ENCODE data around the gene TMEM31.

GRCh38 chrX:103669745-103670144, 41.0 kb upstream of the TMEM31 start:
- TF ChIP-seq PRDM10 (tag by site-specific recombination; IDR thresholded peaks at IDR 0.05) = no peak
- TF ChIP-seq, protein P1, sequence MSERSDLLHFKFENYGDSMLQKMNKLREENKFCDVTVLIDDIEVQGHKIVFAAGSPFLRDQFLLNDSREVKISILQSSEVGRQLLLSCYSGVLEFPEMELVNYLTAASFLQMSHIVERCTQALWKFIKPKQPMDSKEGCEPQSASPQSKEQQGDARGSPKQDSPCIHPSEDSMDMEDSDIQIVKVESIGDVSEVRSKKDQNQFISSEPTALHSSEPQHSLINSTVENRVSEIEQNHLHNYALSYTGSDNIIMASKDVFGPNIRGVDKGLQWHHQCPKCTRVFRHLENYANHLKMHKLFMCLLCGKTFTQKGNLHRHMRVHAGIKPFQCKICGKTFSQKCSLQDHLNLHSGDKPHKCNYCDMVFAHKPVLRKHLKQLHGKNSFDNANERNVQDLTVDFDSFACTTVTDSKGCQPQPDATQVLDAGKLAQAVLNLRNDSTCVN (tag by site-specific recombination; optimal IDR thresholded peaks at IDR 0.05) = no peak
- TF ChIP-seq, protein P2, sequence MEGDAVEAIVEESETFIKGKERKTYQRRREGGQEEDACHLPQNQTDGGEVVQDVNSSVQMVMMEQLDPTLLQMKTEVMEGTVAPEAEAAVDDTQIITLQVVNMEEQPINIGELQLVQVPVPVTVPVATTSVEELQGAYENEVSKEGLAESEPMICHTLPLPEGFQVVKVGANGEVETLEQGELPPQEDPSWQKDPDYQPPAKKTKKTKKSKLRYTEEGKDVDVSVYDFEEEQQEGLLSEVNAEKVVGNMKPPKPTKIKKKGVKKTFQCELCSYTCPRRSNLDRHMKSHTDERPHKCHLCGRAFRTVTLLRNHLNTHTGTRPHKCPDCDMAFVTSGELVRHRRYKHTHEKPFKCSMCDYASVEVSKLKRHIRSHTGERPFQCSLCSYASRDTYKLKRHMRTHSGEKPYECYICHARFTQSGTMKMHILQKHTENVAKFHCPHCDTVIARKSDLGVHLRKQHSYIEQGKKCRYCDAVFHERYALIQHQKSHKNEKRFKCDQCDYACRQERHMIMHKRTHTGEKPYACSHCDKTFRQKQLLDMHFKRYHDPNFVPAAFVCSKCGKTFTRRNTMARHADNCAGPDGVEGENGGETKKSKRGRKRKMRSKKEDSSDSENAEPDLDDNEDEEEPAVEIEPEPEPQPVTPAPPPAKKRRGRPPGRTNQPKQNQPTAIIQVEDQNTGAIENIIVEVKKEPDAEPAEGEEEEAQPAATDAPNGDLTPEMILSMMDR (tag by site-specific recombination; IDR thresholded peaks at IDR 0.05) = no peak
- no peak for TF ChIP-seq ZNF132 (tag by site-specific recombination; IDR thresholded peaks at IDR 0.05; ENCODE audit: borderline replicate concordance)
- no peak for TF ChIP-seq ZNF24 (tag by site-specific recombination; IDR thresholded peaks at IDR 0.05)
- no peak for TF ChIP-seq GLI4 (tag by site-specific recombination; IDR thresholded peaks at IDR 0.05)
- no peak for TF ChIP-seq ZNF768 (tag by site-specific recombination; IDR thresholded peaks at IDR 0.05)
- TF ChIP-seq TCF7L2 (IDR thresholded peaks at IDR 0.05; ENCODE audit: borderline replicate concordance, low read depth, low read length) = no peak
- TF ChIP-seq TSHZ1 (tag by site-specific recombination; IDR thresholded peaks at IDR 0.05; ENCODE audit: borderline replicate concordance) = no peak
- TF ChIP-seq RBAK (tag by site-specific recombination; IDR thresholded peaks at IDR 0.05) = no peak
- TF ChIP-seq, protein P3, sequence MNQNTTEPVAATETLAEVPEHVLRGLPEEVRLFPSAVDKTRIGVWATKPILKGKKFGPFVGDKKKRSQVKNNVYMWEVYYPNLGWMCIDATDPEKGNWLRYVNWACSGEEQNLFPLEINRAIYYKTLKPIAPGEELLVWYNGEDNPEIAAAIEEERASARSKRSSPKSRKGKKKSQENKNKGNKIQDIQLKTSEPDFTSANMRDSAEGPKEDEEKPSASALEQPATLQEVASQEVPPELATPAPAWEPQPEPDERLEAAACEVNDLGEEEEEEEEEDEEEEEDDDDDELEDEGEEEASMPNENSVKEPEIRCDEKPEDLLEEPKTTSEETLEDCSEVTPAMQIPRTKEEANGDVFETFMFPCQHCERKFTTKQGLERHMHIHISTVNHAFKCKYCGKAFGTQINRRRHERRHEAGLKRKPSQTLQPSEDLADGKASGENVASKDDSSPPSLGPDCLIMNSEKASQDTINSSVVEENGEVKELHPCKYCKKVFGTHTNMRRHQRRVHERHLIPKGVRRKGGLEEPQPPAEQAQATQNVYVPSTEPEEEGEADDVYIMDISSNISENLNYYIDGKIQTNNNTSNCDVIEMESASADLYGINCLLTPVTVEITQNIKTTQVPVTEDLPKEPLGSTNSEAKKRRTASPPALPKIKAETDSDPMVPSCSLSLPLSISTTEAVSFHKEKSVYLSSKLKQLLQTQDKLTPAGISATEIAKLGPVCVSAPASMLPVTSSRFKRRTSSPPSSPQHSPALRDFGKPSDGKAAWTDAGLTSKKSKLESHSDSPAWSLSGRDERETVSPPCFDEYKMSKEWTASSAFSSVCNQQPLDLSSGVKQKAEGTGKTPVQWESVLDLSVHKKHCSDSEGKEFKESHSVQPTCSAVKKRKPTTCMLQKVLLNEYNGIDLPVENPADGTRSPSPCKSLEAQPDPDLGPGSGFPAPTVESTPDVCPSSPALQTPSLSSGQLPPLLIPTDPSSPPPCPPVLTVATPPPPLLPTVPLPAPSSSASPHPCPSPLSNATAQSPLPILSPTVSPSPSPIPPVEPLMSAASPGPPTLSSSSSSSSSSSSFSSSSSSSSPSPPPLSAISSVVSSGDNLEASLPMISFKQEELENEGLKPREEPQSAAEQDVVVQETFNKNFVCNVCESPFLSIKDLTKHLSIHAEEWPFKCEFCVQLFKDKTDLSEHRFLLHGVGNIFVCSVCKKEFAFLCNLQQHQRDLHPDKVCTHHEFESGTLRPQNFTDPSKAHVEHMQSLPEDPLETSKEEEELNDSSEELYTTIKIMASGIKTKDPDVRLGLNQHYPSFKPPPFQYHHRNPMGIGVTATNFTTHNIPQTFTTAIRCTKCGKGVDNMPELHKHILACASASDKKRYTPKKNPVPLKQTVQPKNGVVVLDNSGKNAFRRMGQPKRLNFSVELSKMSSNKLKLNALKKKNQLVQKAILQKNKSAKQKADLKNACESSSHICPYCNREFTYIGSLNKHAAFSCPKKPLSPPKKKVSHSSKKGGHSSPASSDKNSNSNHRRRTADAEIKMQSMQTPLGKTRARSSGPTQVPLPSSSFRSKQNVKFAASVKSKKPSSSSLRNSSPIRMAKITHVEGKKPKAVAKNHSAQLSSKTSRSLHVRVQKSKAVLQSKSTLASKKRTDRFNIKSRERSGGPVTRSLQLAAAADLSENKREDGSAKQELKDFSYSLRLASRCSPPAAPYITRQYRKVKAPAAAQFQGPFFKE (tag by site-specific recombination; IDR thresholded peaks at IDR 0.05; ENCODE audit: borderline replicate concordance) = no peak

Measured in HEK293 (cell line).